ENCODE data around the gene SPOCK2. TPM values are rescaled to one million over a fixed set of nuclear protein-coding genes. Genes with fewer than 3 reads are reported as not detected.
A peak's percentile ranks its signal among the peaks of the same experiment; 100 is the strongest.

SPOCK2 gene
- total and polyA plus RNA-seq, 10 of the 15 experiments (the other 5 are each of a cell fraction or from before 2014, with no cell fraction given), result 0.02 to 1.5 (median 0.58) TPM

DNA sequence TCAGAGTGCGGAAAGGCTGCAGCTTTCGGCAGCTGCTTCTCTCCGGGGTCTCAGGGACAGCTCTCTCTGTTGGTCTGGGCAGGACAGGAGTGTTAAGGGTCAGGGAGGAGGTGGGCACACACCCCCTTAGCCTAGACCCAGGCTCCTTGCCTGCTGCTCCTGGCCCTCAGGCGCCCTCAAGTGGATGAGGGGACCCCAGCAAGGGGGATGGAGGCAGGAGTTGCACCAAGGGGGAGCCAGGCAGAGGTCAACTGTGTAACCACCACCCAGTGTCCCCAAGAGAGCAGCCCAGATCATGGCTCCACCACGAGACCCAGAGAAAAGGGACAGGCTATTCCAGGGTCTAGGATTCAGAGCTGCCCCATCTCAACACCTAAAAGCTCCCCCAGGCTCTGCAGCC is 26.9 kb downstream of the SPOCK2 start:
- H4K20me1 ChIP-seq (ENCODE audit: control insufficient read depth, insufficient read depth), result no peaks in the 10 kb centered on the region
- H3K4me2 ChIP-seq (ENCODE audit: control insufficient read depth, insufficient read depth), result no peak overlapping the region
- ATAC-seq (peak; percentile 69), FAIRE-seq (no peak), DNase-seq (ENCODE audit: low read depth, low spot score) (no peak)
- H3K36me3 ChIP-seq (ENCODE audit: control insufficient read depth in 2 of 2, insufficient read depth in 2 of 2, low read length in 1 of 2), result no peaks in the 10 kb centered on the region
- no peak overlapping the region for H3K4me3 ChIP-seq
- intact Hi-C loops (cut with micrococcal nuclease; ENCODE audit: unreplicated experiment), result no loop called here
- no peak overlapping the region for H2AFZ ChIP-seq (ENCODE audit: control insufficient read depth, low read depth, low read length)
- no peaks in the 10 kb centered on the region for H3K27me3 ChIP-seq (replicated peaks in 1 of 2; ENCODE audit: control insufficient read depth in 2 of 2, insufficient read depth in 2 of 2, low read length in 1 of 2)
- TF ChIP-seq, protein P1, sequence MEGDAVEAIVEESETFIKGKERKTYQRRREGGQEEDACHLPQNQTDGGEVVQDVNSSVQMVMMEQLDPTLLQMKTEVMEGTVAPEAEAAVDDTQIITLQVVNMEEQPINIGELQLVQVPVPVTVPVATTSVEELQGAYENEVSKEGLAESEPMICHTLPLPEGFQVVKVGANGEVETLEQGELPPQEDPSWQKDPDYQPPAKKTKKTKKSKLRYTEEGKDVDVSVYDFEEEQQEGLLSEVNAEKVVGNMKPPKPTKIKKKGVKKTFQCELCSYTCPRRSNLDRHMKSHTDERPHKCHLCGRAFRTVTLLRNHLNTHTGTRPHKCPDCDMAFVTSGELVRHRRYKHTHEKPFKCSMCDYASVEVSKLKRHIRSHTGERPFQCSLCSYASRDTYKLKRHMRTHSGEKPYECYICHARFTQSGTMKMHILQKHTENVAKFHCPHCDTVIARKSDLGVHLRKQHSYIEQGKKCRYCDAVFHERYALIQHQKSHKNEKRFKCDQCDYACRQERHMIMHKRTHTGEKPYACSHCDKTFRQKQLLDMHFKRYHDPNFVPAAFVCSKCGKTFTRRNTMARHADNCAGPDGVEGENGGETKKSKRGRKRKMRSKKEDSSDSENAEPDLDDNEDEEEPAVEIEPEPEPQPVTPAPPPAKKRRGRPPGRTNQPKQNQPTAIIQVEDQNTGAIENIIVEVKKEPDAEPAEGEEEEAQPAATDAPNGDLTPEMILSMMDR (IDR thresholded peaks at IDR 0.05 in 2 of 3, conservative IDR thresholded peaks at IDR 0.05 in 1 of 3; ENCODE audit: control insufficient read depth in 2 of 3, extremely low read depth in 1 of 3, insufficient read depth in 1 of 3, low read depth in 3 of 3, low read length in 3 of 3), result peak; percentile 16 to 55 (median 53); a peak in 4 of 6 replicates
- TF ChIP-seq RAD21 (IDR thresholded peaks at IDR 0.05; ENCODE audit: insufficient read depth, low read depth, low read length) (peak; percentile 37; the same call in 1 of the 2 replicates), WRNIP1 (IDR thresholded peaks at IDR 0.05; ENCODE audit: borderline replicate concordance, low read depth, low read length) (no peak), SMC3 (IDR thresholded peaks at IDR 0.05; ENCODE audit: borderline replicate concordance, low read length) (peak; percentile 36; the same call in 1 of the 2 replicates), NR2F1 (conservative IDR thresholded peaks at IDR 0.05) (0 out of 2 replicates have a peak, but pooled peaks have one; percentile 16), PAX8 (IDR thresholded peaks at IDR 0.05) (no peak)
- no peak overlapping the region for H3K9ac ChIP-seq (ENCODE audit: control insufficient read depth, insufficient read depth, low read length)
- ChIA-PET CTCF (interaction anchor here (0.7 to 5.0 kb wide), 11 partner anchors 9 to 180 kb away, joined by 3 to 58 read pairs (median 4); no protein-coding TSS in a partner anchor), POLR2A (no interaction called here), SMC1A (ENCODE audit: uncharacterized antibody, unreplicated experiment) (interaction anchor here (1.0 to 7.2 kb wide), 3 partner anchors 10 to 160 kb away, joined by 3 to 72 read pairs (median 4); no protein-coding TSS in a partner anchor), RAD21 (ENCODE audit: unreplicated experiment) (interaction anchor here (1.0 to 6.1 kb wide), 4 partner anchors 8 to 161 kb away, joined by 3 to 64 read pairs (median 3); no protein-coding TSS in a partner anchor)
- in situ Hi-C loops (cut with MboI), result no loop called here
- WGBS (ENCODE audit: insufficient coverage, insufficient replicate concordance, low lambda C conversion rate, missing lambda C conversion rate), result 58% methylated on average over 5 of the region's 5 CpGs
- H3K4me1 ChIP-seq (ENCODE audit: control insufficient read depth, insufficient read depth, low read length), result peaks cover 9% of the 10 kb centered on the region
- BruUV-seq (replicated peaks), result no TSS peak
- H3K9me3 ChIP-seq (replicated peaks; ENCODE audit: control insufficient read depth, insufficient read depth, low read length), result no peaks in the 10 kb centered on the region
- no peak overlapping the region for H3K27ac ChIP-seq (ENCODE audit: control insufficient read depth, insufficient read depth)
- no peaks in the 10 kb centered on the region for H3K79me2 ChIP-seq (ENCODE audit: control insufficient read depth, insufficient read depth, low read length)

Measured in GM12878 (cell line).